ENCODE results near the gene UBFD1.

UBFD1 gene

GRCh38 chr16:23544436-23544835 is 13.1 kb upstream of the UBFD1 start:
- CTCF ChIA-PET = no interaction called here

DNA sequence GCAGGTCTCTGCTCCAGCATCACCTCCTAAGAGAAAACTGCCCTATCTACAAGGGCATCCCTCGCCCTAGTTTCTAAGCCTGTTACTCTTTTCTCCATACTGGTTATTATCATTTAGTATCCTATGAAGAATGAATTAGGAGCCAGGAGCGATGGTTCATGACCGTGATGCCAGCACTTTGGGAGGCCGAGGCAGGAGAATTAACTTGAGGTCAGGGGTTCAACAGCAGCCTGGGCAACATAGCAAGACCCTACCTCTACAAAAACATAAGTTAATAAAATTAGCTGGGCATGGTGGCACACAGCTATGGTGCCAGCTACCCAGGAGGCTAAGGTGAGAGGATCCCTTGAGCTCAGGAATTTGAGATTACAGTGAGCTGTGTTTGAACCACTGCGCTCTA is 7.6 kb upstream of the UBFD1 start:
- TF ChIP-seq ARNT (IDR thresholded peaks at IDR 0.05) (no peak), FOXA1 (IDR thresholded peaks at IDR 0.05) (no peak), ELF4 (IDR thresholded peaks at IDR 0.05) (no peak), ZNF384 (IDR thresholded peaks at IDR 0.05) (no peak), L3MBTL2 (conservative IDR thresholded peaks at IDR 0.05) (no peak), CTBP1 (IDR thresholded peaks at IDR 0.05; ENCODE audit: borderline replicate concordance) (no peak), TARDBP (IDR thresholded peaks at IDR 0.05) (no peak), SUZ12 (IDR thresholded peaks at IDR 0.05) (no peak), HDGF (IDR thresholded peaks at IDR 0.05; ENCODE audit: borderline replicate concordance) (no peak), LEF1 (IDR thresholded peaks at IDR 0.05; ENCODE audit: borderline replicate concordance) (no peak), SP1 (IDR thresholded peaks at IDR 0.05) (no peak), BHLHE40 (IDR thresholded peaks at IDR 0.05; ENCODE audit: borderline replicate concordance) (no peak)
- TF ChIP-seq, protein P1, sequence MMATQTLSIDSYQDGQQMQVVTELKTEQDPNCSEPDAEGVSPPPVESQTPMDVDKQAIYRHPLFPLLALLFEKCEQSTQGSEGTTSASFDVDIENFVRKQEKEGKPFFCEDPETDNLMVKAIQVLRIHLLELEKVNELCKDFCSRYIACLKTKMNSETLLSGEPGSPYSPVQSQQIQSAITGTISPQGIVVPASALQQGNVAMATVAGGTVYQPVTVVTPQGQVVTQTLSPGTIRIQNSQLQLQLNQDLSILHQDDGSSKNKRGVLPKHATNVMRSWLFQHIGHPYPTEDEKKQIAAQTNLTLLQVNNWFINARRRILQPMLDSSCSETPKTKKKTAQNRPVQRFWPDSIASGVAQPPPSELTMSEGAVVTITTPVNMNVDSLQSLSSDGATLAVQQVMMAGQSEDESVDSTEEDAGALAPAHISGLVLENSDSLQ (IDR thresholded peaks at IDR 0.05) = no peak
- ChIA-PET CTCF (no interaction called here), POLR2A (no interaction called here)
- no peak for DNase-seq (ENCODE audit: extremely low spot score)

More at GRCh38 chr16:23544436-23544835, 13.1 kb upstream of the UBFD1 start:
- no peak for TF ChIP-seq L3MBTL2 (conservative IDR thresholded peaks at IDR 0.05)
- no peak for TF ChIP-seq HDGF (IDR thresholded peaks at IDR 0.05; ENCODE audit: borderline replicate concordance)
- TF ChIP-seq TARDBP (IDR thresholded peaks at IDR 0.05) = no peak
- TF ChIP-seq, protein P1 (IDR thresholded peaks at IDR 0.05) = no peak
- no peak for DNase-seq (ENCODE audit: extremely low spot score)
- POLR2A ChIA-PET = no interaction called here

- POLR2A ChIA-PET = no interaction called here
- TF ChIP-seq CTBP1 (IDR thresholded peaks at IDR 0.05; ENCODE audit: borderline replicate concordance) (no peak), SUZ12 (IDR thresholded peaks at IDR 0.05) (no peak), SP1 (IDR thresholded peaks at IDR 0.05) (no peak), HDGF (IDR thresholded peaks at IDR 0.05; ENCODE audit: borderline replicate concordance) (no peak), FOXK2 (IDR thresholded peaks at IDR 0.05) (no peak), ARNT (IDR thresholded peaks at IDR 0.05) (no peak), L3MBTL2 (conservative IDR thresholded peaks at IDR 0.05) (no peak), ELF4 (IDR thresholded peaks at IDR 0.05) (no peak), BHLHE40 (IDR thresholded peaks at IDR 0.05; ENCODE audit: borderline replicate concordance) (no peak)
- CTCF ChIA-PET = no interaction called here
- DNase-seq (ENCODE audit: extremely low spot score) = no peak
Measured at GRCh38 chr16:23552161-23552560, 5.4 kb upstream of the UBFD1 start.

DNA sequence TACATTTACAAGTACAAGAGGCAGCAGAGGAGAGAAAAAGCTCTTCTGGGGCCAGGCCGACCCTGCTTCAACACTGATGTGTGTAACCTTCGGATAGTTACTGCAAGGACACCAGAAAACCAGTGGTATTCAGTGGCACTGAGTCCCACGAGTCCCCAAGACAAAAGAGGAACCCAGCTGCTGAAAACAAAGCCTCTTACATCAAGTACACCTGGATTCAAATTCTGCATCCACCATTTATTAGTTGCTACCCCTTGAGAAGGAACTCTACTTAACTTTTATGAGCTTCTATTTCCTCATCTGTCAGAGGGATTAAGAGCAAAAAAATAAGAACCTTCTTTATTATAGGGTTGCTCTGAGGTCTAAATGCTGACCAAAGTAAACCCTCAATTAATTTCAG is 3.0 kb upstream of the UBFD1 start:
- DNase-seq (ENCODE audit: extremely low spot score) = no peak
- CTCF ChIA-PET = no interaction called here
- no peak for TF ChIP-seq SP1 (IDR thresholded peaks at IDR 0.05)
- POLR2A ChIA-PET = no interaction called here

DNA sequence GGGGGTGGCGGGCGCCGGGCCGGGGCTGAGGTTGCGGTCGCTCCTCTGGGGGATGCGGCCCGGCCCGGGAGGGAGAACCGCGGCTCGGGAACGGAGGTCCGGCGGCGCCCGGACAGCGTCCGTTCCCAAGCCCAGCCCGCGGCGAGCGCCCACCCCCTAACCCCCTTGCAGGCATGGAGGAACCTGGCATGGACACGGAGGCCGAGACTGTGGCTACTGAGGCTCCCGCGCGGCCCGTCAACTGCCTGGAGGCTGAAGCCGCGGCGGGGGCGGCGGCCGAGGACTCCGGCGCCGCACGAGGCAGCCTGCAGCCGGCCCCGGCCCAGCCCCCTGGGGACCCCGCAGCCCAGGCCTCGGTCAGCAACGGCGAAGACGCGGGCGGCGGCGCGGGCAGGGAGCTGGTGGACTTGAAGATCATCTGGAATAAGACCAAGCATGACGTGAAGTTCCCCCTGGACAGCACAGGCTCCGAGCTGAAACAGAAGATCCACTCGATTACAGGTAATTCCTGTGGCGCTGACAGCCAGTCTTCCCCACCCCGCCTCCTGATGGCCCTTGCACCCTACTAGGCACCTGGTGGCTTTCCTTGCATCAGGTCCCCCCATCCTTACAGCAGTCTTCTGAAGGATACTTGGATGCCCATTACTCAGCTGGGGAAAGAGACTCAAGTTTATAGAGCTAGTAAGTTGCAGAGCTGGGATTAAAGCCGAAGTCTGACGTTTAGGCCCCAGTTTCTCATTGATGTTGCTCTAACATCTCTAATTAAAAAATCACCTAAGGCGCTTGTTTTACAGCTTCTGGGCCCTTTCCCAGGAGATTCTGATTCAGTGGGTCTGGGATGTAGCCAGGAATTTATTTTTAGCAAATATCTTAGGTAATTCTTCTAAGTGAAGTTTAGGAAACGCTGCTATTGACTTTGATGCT is 514 bp downstream of the UBFD1 start:
- DNase-seq (ENCODE audit: extremely low spot score) = peak; percentile 33
- ChIA-PET POLR2A (interaction anchor here (0.8 to 1.4 kb wide), 12 partner anchors 9 to 105 kb away, joined by 3 to 6 read pairs (median 4); partner anchors contain the start of genes COG7 and NDUFAB1), CTCF (interaction anchor here (0.6 to 1.2 kb wide), 2 partner anchors 27 to 39 kb away, joined by 3 to 4 read pairs; no protein-coding TSS in a partner anchor)
- no peak for TF ChIP-seq FOXM1 (IDR thresholded peaks at IDR 0.05; ENCODE audit: borderline replicate concordance)
- no peak for TF ChIP-seq ARNT (IDR thresholded peaks at IDR 0.05)
- TF ChIP-seq, protein P1 (IDR thresholded peaks at IDR 0.05) = no peak
- TF ChIP-seq FOXK2 (IDR thresholded peaks at IDR 0.05) = no peak
- TF ChIP-seq ZNF384 (IDR thresholded peaks at IDR 0.05) = no peak
- no peak for TF ChIP-seq ELF4 (IDR thresholded peaks at IDR 0.05)
- TF ChIP-seq HDGF (IDR thresholded peaks at IDR 0.05; ENCODE audit: borderline replicate concordance) = no peak
- no peak for TF ChIP-seq L3MBTL2 (conservative IDR thresholded peaks at IDR 0.05)
- no peak for TF ChIP-seq TARDBP (IDR thresholded peaks at IDR 0.05)

- no peak for TF ChIP-seq FOXM1 (IDR thresholded peaks at IDR 0.05; ENCODE audit: borderline replicate concordance)
- TF ChIP-seq ZNF384 (IDR thresholded peaks at IDR 0.05) = peak; percentile 45; the same call in 1 of the 2 replicates
- TF ChIP-seq BHLHE40 (IDR thresholded peaks at IDR 0.05; ENCODE audit: borderline replicate concordance) = no peak
- CTCF ChIA-PET = interaction anchor here (0.7 kb wide), 1 partner anchor 308 kb away, joined by 4 read pairs; no protein-coding TSS in a partner anchor
- POLR2A ChIA-PET = no interaction called here
- DNase-seq (ENCODE audit: extremely low spot score) = no peak
Measured at GRCh38 chr16:23561586-23561985, 4.1 kb downstream of the UBFD1 start.

- TF ChIP-seq SP1 (IDR thresholded peaks at IDR 0.05) = no peak
- no peak for TF ChIP-seq FOXM1 (IDR thresholded peaks at IDR 0.05; ENCODE audit: borderline replicate concordance)
- no peak for TF ChIP-seq NFRKB (IDR thresholded peaks at IDR 0.05)
- no peak for TF ChIP-seq ELF4 (IDR thresholded peaks at IDR 0.05)
- POLR2A ChIA-PET = no interaction called here
- no peak for DNase-seq (ENCODE audit: extremely low spot score)
- CTCF ChIA-PET = interaction anchor here (0.7 kb wide), 1 partner anchor 309 kb away, joined by 4 read pairs; no protein-coding TSS in a partner anchor
Measured at GRCh38 chr16:23562505-23562904, 5.0 kb downstream of the UBFD1 start.
